ENCODE results near the gene HOXD3.

HOXD3 gene

GRCh38 chr2:176132205-176133171 is 24.6 kb upstream of the HOXD3 start:
- no peak overlapping the region for H2AFZ ChIP-seq (ENCODE audit: low read depth, low read length)
- no peak for ATAC-seq (ENCODE audit: insufficient read depth, low read depth)
- no peak overlapping the region for H3K27ac ChIP-seq (ENCODE audit: low read length)
- no peak overlapping the region for H3K9ac ChIP-seq (ENCODE audit: low read depth, low read length)
- TF ChIP-seq EZH2 (IDR thresholded peaks at IDR 0.05; ENCODE audit: borderline replicate concordance, low read depth, low read length, severe bottlenecking) (no peak), CTCF (IDR thresholded peaks at IDR 0.05; ENCODE audit: borderline replicate concordance, extremely low read depth, low read length, poor library complexity, severe bottlenecking) (no peak)
- no peaks in the 10 kb centered on the region for H3K9me3 ChIP-seq (ENCODE audit: insufficient read depth, low read length, severe bottlenecking)
- H3K27me3 ChIP-seq (ENCODE audit: insufficient read depth, low read length, poor library complexity) = peaks cover 10% of the 10 kb centered on the region
- DNase-seq = no peak
- no peaks in the 10 kb centered on the region for H4K20me1 ChIP-seq (ENCODE audit: insufficient read depth, low read length)
- H3K4me2 ChIP-seq (ENCODE audit: insufficient read depth, low read length) = no peak overlapping the region
- H3K79me2 ChIP-seq (ENCODE audit: insufficient read depth, low read length) = no peaks in the 10 kb centered on the region
- no peaks in the 10 kb centered on the region for H3K4me1 ChIP-seq (ENCODE audit: insufficient read depth, low read length)
- H3K4me3 ChIP-seq (ENCODE audit: low read depth in 1 of 2, low read length in 2 of 2) = no peak overlapping the region
- H3K36me3 ChIP-seq (ENCODE audit: insufficient read depth, low read length) = no peaks in the 10 kb centered on the region

- Histone ChIP-seq H2AFZ (ENCODE audit: low read depth, low read length) (no peak overlapping the region), H3K9me3 (ENCODE audit: insufficient read depth, low read length, severe bottlenecking) (no peaks in the 10 kb centered on the region), H3K9ac (ENCODE audit: low read depth, low read length) (no peak overlapping the region), H3K4me3 (ENCODE audit: low read depth in 1 of 2, low read length in 2 of 2) (no peak overlapping the region), H3K27ac (ENCODE audit: low read length) (no peak overlapping the region), H3K27me3 (ENCODE audit: insufficient read depth, low read length, poor library complexity) (peaks cover 10% of the 10 kb centered on the region), H3K4me1 (ENCODE audit: insufficient read depth, low read length) (no peaks in the 10 kb centered on the region), H3K4me2 (ENCODE audit: insufficient read depth, low read length) (no peak overlapping the region), H4K20me1 (ENCODE audit: insufficient read depth, low read length) (no peaks in the 10 kb centered on the region), H3K79me2 (ENCODE audit: insufficient read depth, low read length) (no peaks in the 10 kb centered on the region), H3K36me3 (ENCODE audit: insufficient read depth, low read length) (no peaks in the 10 kb centered on the region)
- no peak for ATAC-seq (ENCODE audit: insufficient read depth, low read depth)
- DNase-seq = no peak
- TF ChIP-seq CTCF (IDR thresholded peaks at IDR 0.05; ENCODE audit: borderline replicate concordance, extremely low read depth, low read length, poor library complexity, severe bottlenecking) = no peak
- no peak for TF ChIP-seq EZH2 (IDR thresholded peaks at IDR 0.05; ENCODE audit: borderline replicate concordance, low read depth, low read length, severe bottlenecking)
Measured at GRCh38 chr2:176133389-176133788, 23.7 kb upstream of the HOXD3 start.

GRCh38 chr2:176134035-176134434 is 23.1 kb upstream of the HOXD3 start:
- Histone ChIP-seq H3K4me3 (ENCODE audit: low read depth in 1 of 2, low read length in 2 of 2) (no peak overlapping the region), H4K20me1 (ENCODE audit: insufficient read depth, low read length) (no peaks in the 10 kb centered on the region), H3K36me3 (ENCODE audit: insufficient read depth, low read length) (no peaks in the 10 kb centered on the region), H2AFZ (ENCODE audit: low read depth, low read length) (no peak overlapping the region), H3K27me3 (ENCODE audit: insufficient read depth, low read length, poor library complexity) (peaks cover 10% of the 10 kb centered on the region), H3K4me2 (ENCODE audit: insufficient read depth, low read length) (no peak overlapping the region), H3K79me2 (ENCODE audit: insufficient read depth, low read length) (no peaks in the 10 kb centered on the region), H3K27ac (ENCODE audit: low read length) (no peak overlapping the region), H3K9ac (ENCODE audit: low read depth, low read length) (no peak overlapping the region), H3K9me3 (ENCODE audit: insufficient read depth, low read length, severe bottlenecking) (no peaks in the 10 kb centered on the region), H3K4me1 (ENCODE audit: insufficient read depth, low read length) (no peaks in the 10 kb centered on the region)
- no peak for DNase-seq
- no peak for ATAC-seq (ENCODE audit: insufficient read depth, low read depth)
- TF ChIP-seq CTCF (IDR thresholded peaks at IDR 0.05; ENCODE audit: borderline replicate concordance, extremely low read depth, low read length, poor library complexity, severe bottlenecking) = no peak
- no peak for TF ChIP-seq EZH2 (IDR thresholded peaks at IDR 0.05; ENCODE audit: borderline replicate concordance, low read depth, low read length, severe bottlenecking)
